Vagina (tissue), 2 donors: ENCODE data around the gene GPR176. TPM values are rescaled to one million over a fixed set of nuclear protein-coding genes. Genes with fewer than 3 reads are reported as not detected.

ENCODE experiments used
- DNase-seq, 2 donors: peaks; one replicate each; pipeline ENCODE4 v3.0.0-alpha.2; 2017; ENCODE audit errors: extremely low spot score in 2 of 2
- H3K27ac ChIP-seq: fragments of 200-600 bp; sonication (generic); one replicate; pipeline ENCODE4 v1.5.1; 2019
- H3K27me3 ChIP-seq: fragments of 200-600 bp; sonication (generic); one replicate; pipeline ENCODE4 v1.5.1; 2019
- H3K36me3 ChIP-seq, 2 donors: fragments of 200-600 bp; sonication (generic); one replicate each; pipeline ENCODE4 v1.5.1; 2017 to 2019
- H3K4me1 ChIP-seq: fragments of 200-600 bp; sonication (generic); one replicate; pipeline ENCODE4 v1.5.1; 2019
- H3K4me3 ChIP-seq, 2 donors: fragments of 200-600 bp; sonication (generic); 1 replicate in 1 of 2; 2 replicates in 1 of 2; pipeline ENCODE4 v1.5.1; 2016 to 2019
- H3K9me3 ChIP-seq: fragments of 200-600 bp; sonication (generic); one replicate; pipeline ENCODE4 v1.5.1; 2019
- CTCF ChIP-seq, 3 experiments: fragments of 450-650 bp in 2 of 3; fragments of 200-600 bp in 1 of 3; sonication (generic) in 1 of 3; IDR thresholded peaks; one replicate each; pipeline ENCODE4 v1.5.1; 2017 to 2019; ENCODE audit warnings: antibody characterized with exemption in 3 of 3, mild to moderate bottlenecking in 2 of 3, moderate library complexity in 2 of 3
- POLR2A ChIP-seq, 2 donors: fragments of 450-650 bp; IDR thresholded peaks; one replicate each; pipeline ENCODE4 v1.6.1; 2017; ENCODE audit warnings: antibody characterized with exemption in 2 of 2, mild to moderate bottlenecking in 2 of 2, moderate library complexity in 2 of 2
- POLR2AphosphoS5 ChIP-seq, 2 donors: sonication (generic); formaldehyde crosslinking; IDR thresholded peaks; one replicate each; pipeline ENCODE4 v1.9.0; 2017; ENCODE audit warnings: antibody characterized with exemption in 2 of 2, mild to moderate bottlenecking in 2 of 2, low read depth in 1 of 2; ENCODE audit not compliant: insufficient read depth in 1 of 2
- intact Hi-C: fragments of 100-400 bp; cut with DNase I; formaldehyde crosslinking; loops from one replicate; pipeline ENCODE4 v1.15.1; 2023
- total RNA-seq: library from RNA; depleted of rRNA; stranded (reverse); fragments of >200 nt; gene quantifications from one replicate; pipeline ENCODE4 v1.2.3, GENCODE V29; 2016

GPR176 gene
- total RNA-seq, 1 donor from 2014 or later = 5.4 TPM

GRCh38 chr15:39953521-39953920, 33.5 kb upstream of the GPR176 start:
- Histone ChIP-seq H3K4me1 (no peaks in the 10 kb centered on the region), H3K27ac (no peak overlapping the region), H3K36me3 (peaks cover 0 to 56% of the 10 kb centered on the region in 2 donors), H3K27me3 (no peaks in the 10 kb centered on the region), H3K4me3 (no peak overlapping the region), H3K9me3 (no peaks in the 10 kb centered on the region)
- intact Hi-C loops = no loop called here
- no peak for DNase-seq
- TF ChIP-seq POLR2AphosphoS5 (IDR thresholded peaks at IDR 0.05; ENCODE audit: insufficient read depth in 1 of 2, low read depth in 1 of 2) (no peak), POLR2A (IDR thresholded peaks at IDR 0.05) (no peak), CTCF (IDR thresholded peaks at IDR 0.05) (no peak)

GRCh38 chr15:39951561-39951960, 31.5 kb upstream of the GPR176 start:
- H3K36me3 ChIP-seq = peaks cover 0 to 43% of the 10 kb centered on the region in 2 donors
- DNase-seq = no peak
- H3K27ac ChIP-seq = no peak overlapping the region
- no peaks in the 10 kb centered on the region for H3K9me3 ChIP-seq
- H3K4me3 ChIP-seq = no peak overlapping the region
- intact Hi-C loops = no loop called here
- no peaks in the 10 kb centered on the region for H3K27me3 ChIP-seq
- no peak for TF ChIP-seq POLR2AphosphoS5 (IDR thresholded peaks at IDR 0.05; ENCODE audit: insufficient read depth in 1 of 2, low read depth in 1 of 2)
- no peak for TF ChIP-seq CTCF (IDR thresholded peaks at IDR 0.05)
- TF ChIP-seq POLR2A (IDR thresholded peaks at IDR 0.05) = no peak
- H3K4me1 ChIP-seq = no peaks in the 10 kb centered on the region

GRCh38 chr15:39948817-39949216, 28.8 kb upstream of the GPR176 start:
- Histone ChIP-seq H3K27ac (no peak overlapping the region), H3K27me3 (no peaks in the 10 kb centered on the region), H3K4me3 (no peak overlapping the region), H3K36me3 (peaks cover 6 to 31% of the 10 kb centered on the region in 2 donors), H3K4me1 (no peaks in the 10 kb centered on the region), H3K9me3 (no peaks in the 10 kb centered on the region)
- no peak for DNase-seq
- intact Hi-C loops = no loop called here
- TF ChIP-seq CTCF (IDR thresholded peaks at IDR 0.05) (no peak), POLR2AphosphoS5 (IDR thresholded peaks at IDR 0.05; ENCODE audit: insufficient read depth in 1 of 2, low read depth in 1 of 2) (no peak), POLR2A (IDR thresholded peaks at IDR 0.05) (no peak)

GRCh38 chr15:39947401-39948197, 27.5 kb upstream of the GPR176 start:
- H3K27me3 ChIP-seq = no peaks in the 10 kb centered on the region
- H3K4me3 ChIP-seq = no peak overlapping the region
- H3K27ac ChIP-seq = no peak overlapping the region
- no peak for DNase-seq
- H3K4me1 ChIP-seq = peaks cover 4% of the 10 kb centered on the region
- peaks cover 6 to 41% of the 10 kb centered on the region in 2 donors for H3K36me3 ChIP-seq
- no peaks in the 10 kb centered on the region for H3K9me3 ChIP-seq
- TF ChIP-seq POLR2A (IDR thresholded peaks at IDR 0.05) = no peak
- no peak for TF ChIP-seq POLR2AphosphoS5 (IDR thresholded peaks at IDR 0.05; ENCODE audit: insufficient read depth in 1 of 2, low read depth in 1 of 2)
- TF ChIP-seq CTCF (IDR thresholded peaks at IDR 0.05) = no peak
- intact Hi-C loops = no loop called here

- Histone ChIP-seq H3K9me3 (no peaks in the 10 kb centered on the region), H3K4me3 (no peak overlapping the region), H3K36me3 (peaks cover 6 to 41% of the 10 kb centered on the region in 2 donors), H3K4me1 (peaks cover 9% of the 10 kb centered on the region), H3K27me3 (no peaks in the 10 kb centered on the region), H3K27ac (no peak overlapping the region)
- TF ChIP-seq CTCF (IDR thresholded peaks at IDR 0.05) (no peak), POLR2A (IDR thresholded peaks at IDR 0.05) (no peak), POLR2AphosphoS5 (IDR thresholded peaks at IDR 0.05; ENCODE audit: insufficient read depth in 1 of 2, low read depth in 1 of 2) (no peak)
- no peak for DNase-seq
- intact Hi-C loops = no loop called here
Observed at GRCh38 chr15:39946862-39947261, 26.8 kb upstream of the GPR176 start.
